H9 (cell line): ENCODE measurements around the gene ARHGAP10. TPM values are rescaled to one million over a fixed set of nuclear protein-coding genes. Genes with fewer than 3 reads are reported as not detected.

Experiments
- DNase-seq: peaks from one replicate; pipeline ENCODE4 v3.0.0-alpha.2; 2017
- H2AFZ ChIP-seq: one replicate; pipeline ENCODE4 v1.6.1; 2013; ENCODE audit warnings: mild to moderate bottlenecking, low read length, control low read depth, moderate library complexity
- H2AK5ac ChIP-seq: 2 replicates; pipeline ENCODE4 v1.6.1; 2013; ENCODE audit warnings: low read length, control low read depth, mixed read lengths; ENCODE audit not compliant: insufficient read length
- H2BK120ac ChIP-seq: one replicate; pipeline ENCODE4 v1.6.1; 2013; ENCODE audit warnings: low read depth, mild to moderate bottlenecking, low read length, control low read depth, inconsistent platforms; ENCODE audit not compliant: poor library complexity, severe bottlenecking
- H2BK12ac ChIP-seq: 2 replicates; pipeline ENCODE4 v1.6.1; 2013; ENCODE audit warnings: low read length, control low read depth, mixed read lengths, low read depth; ENCODE audit not compliant: insufficient read length
- H2BK15ac ChIP-seq: 2 replicates; pipeline ENCODE4 v1.6.1; 2013; ENCODE audit warnings: low read depth, low read length, control low read depth
- H2BK20ac ChIP-seq: one replicate; pipeline ENCODE4 v1.6.1; 2013; ENCODE audit warnings: low read depth, mild to moderate bottlenecking, low read length, control low read depth, inconsistent platforms; ENCODE audit not compliant: poor library complexity, severe bottlenecking
- H2BK5ac ChIP-seq: 2 replicates; pipeline ENCODE4 v1.6.1; 2013; ENCODE audit warnings: low read length, control low read depth, mixed read lengths; ENCODE audit not compliant: insufficient read length
- H3K14ac ChIP-seq: 2 replicates; pipeline ENCODE4 v1.6.1; 2013; ENCODE audit warnings: low read length, control low read depth; ENCODE audit not compliant: insufficient read depth
- H3K18ac ChIP-seq: 2 replicates; pipeline ENCODE4 v1.6.1; 2013; ENCODE audit warnings: low read depth, mild to moderate bottlenecking, mixed read lengths, low read length, control low read depth; ENCODE audit not compliant: insufficient read length
- H3K23ac ChIP-seq: 2 replicates; pipeline ENCODE4 v1.6.1; 2013; ENCODE audit warnings: low read length, control low read depth, mixed read lengths, low read depth; ENCODE audit not compliant: insufficient read length
- H3K23me2 ChIP-seq: 2 replicates; pipeline ENCODE4 v1.6.1; 2013; ENCODE audit warnings: low read depth, mild to moderate bottlenecking, mixed read lengths, low read length, control low read depth; ENCODE audit not compliant: insufficient read length, poor library complexity, severe bottlenecking
- H3K27ac ChIP-seq: 2 replicates; pipeline ENCODE4 v1.5.1; 2013; ENCODE audit warnings: low read length, control low read depth, mixed read lengths, low read depth; ENCODE audit not compliant: insufficient read length
- H3K27me3 ChIP-seq: 2 replicates; pipeline ENCODE4 v1.6.1; 2013; ENCODE audit warnings: low read length, control low read depth, inconsistent platforms; ENCODE audit not compliant: insufficient read depth
- H3K4ac ChIP-seq: 2 replicates; pipeline ENCODE4 v1.6.1; 2013; ENCODE audit warnings: low read depth, mild to moderate bottlenecking, control low read depth, inconsistent platforms, low read length, moderate library complexity
- H3K4me1 ChIP-seq: 2 replicates; pipeline ENCODE4 v1.6.1; 2013; ENCODE audit warnings: low read length, control low read depth, inconsistent platforms; ENCODE audit not compliant: insufficient read depth
- H3K4me2 ChIP-seq: 2 replicates; pipeline ENCODE4 v1.6.1; 2013; ENCODE audit warnings: low read length, control low read depth, mixed read lengths; ENCODE audit not compliant: insufficient read length, insufficient read depth
- H3K56ac ChIP-seq: 2 replicates; pipeline ENCODE4 v1.6.1; 2013; ENCODE audit warnings: low read depth, mild to moderate bottlenecking, mixed read lengths, low read length, control low read depth; ENCODE audit not compliant: insufficient read length
- H3K79me1 ChIP-seq: 2 replicates; pipeline ENCODE4 v1.6.1; 2013; ENCODE audit warnings: low read depth, mild to moderate bottlenecking, moderate library complexity, low read length, control low read depth, inconsistent platforms; ENCODE audit not compliant: insufficient read depth, poor library complexity, severe bottlenecking
- H3K79me2 ChIP-seq: 2 replicates; pipeline ENCODE4 v1.6.1; 2013; ENCODE audit warnings: low read length, control low read depth, inconsistent platforms; ENCODE audit not compliant: insufficient read depth
- H3K9ac ChIP-seq: 2 replicates; pipeline ENCODE4 v1.6.1; 2013; ENCODE audit warnings: low read length, control low read depth, mixed read lengths; ENCODE audit not compliant: insufficient read length; ENCODE audit errors: extremely low read depth
- H3K9me3 ChIP-seq: one replicate; pipeline ENCODE4 v1.6.1; 2013; ENCODE audit warnings: low read depth, low read length, inconsistent platforms; ENCODE audit not compliant: control insufficient read depth
- H3T11ph ChIP-seq: one replicate; pipeline ENCODE4 v1.6.1; 2013; ENCODE audit warnings: mild to moderate bottlenecking, low read length, control low read depth, inconsistent platforms
- H4K20me1 ChIP-seq: one replicate; pipeline ENCODE4 v1.6.1; 2013; ENCODE audit not compliant: control insufficient read depth, insufficient read length, insufficient read depth
- H4K5ac ChIP-seq: 2 replicates; pipeline ENCODE4 v1.6.1; 2013; ENCODE audit warnings: low read depth, mild to moderate bottlenecking, mixed read lengths, low read length, control low read depth; ENCODE audit not compliant: insufficient read length
- H4K8ac ChIP-seq: replicated peaks from 2 replicates; pipeline ENCODE4 v1.6.1; 2013; ENCODE audit warnings: low read length, control low read depth, mixed read lengths, low read depth; ENCODE audit not compliant: insufficient read length
- H4K91ac ChIP-seq: 2 replicates; pipeline ENCODE4 v1.6.1; 2013; ENCODE audit warnings: low read depth, mild to moderate bottlenecking, moderate library complexity, mixed read lengths, low read length, control low read depth; ENCODE audit not compliant: insufficient read length
- H3K27ac Mint-ChIP-seq, 3 experiments: 2 replicates in 2 of 3; 3 replicates in 1 of 3; pipeline ENCODE4 v1.8.0; 2020 to 2021; ENCODE audit warnings: mixed read lengths in 3 of 3, mild to moderate bottlenecking in 1 of 3, moderate library complexity in 1 of 3
- H3K27me3 Mint-ChIP-seq: 2 replicates; pipeline ENCODE4 v1.8.0; 2021; ENCODE audit warnings: low read depth, mild to moderate bottlenecking, moderate library complexity, mixed read lengths
- H3K36me3 Mint-ChIP-seq, 3 experiments: 2 replicates in 2 of 3; 3 replicates in 1 of 3; pipeline ENCODE4 v1.8.0; 2020 to 2021; ENCODE audit warnings: low read depth in 3 of 3, mixed read lengths in 3 of 3; ENCODE audit not compliant: insufficient read depth in 1 of 3
- H3K4me1 Mint-ChIP-seq, 2 experiments: 2 replicates each; pipeline ENCODE4 v1.8.0; 2020; ENCODE audit warnings: mixed read lengths in 2 of 2
- H3K4me3 Mint-ChIP-seq, 2 experiments: 2 replicates in 1 of 2; 3 replicates in 1 of 2; pipeline ENCODE4 v1.8.0; 2020 to 2021; ENCODE audit warnings: mild to moderate bottlenecking in 2 of 2, mixed read lengths in 2 of 2, moderate library complexity in 1 of 2
- H3K9me3 Mint-ChIP-seq, 2 experiments: 2 replicates in 1 of 2; 3 replicates in 1 of 2; pipeline ENCODE4 v1.8.0; 2020; ENCODE audit warnings: mild to moderate bottlenecking in 2 of 2, mixed read lengths in 2 of 2, moderate library complexity in 1 of 2
- CTCF ChIP-seq: fragments of 200-600 bp; sonication (generic); conservative IDR thresholded peaks from 3 replicates; pipeline ENCODE4 v1.8.0; 2021; ENCODE audit warnings: antibody characterized with exemption, mild to moderate bottlenecking
- WGBS: extraction: QIAGEN DNeasy Blood & Tissue Kit; methylation state at CpG from one replicate; pipeline ENCODE4 v1.1.7; 2013; ENCODE audit warnings: missing lambda C conversion rate, low lambda C conversion rate, mixed read lengths; ENCODE audit not compliant: insufficient read length; ENCODE audit errors: extremely low coverage; 5-methylcytosine and 5-hydroxymethylcytosine counted together
- total RNA-seq: library from RNA; stranded (reverse); gene quantifications from 2 replicates; pipeline ENCODE4 v1.2.1, GENCODE V29; 2021

Gene ARHGAP10
- total RNA-seq, 1 experiment from 2014 or later, result 7.8 TPM

GRCh38 chr4:147916351-147916750 is 184.5 kb downstream of the ARHGAP10 start:
- Histone ChIP-seq H3K18ac (no peak overlapping the region), H4K20me1 (no peaks in the 10 kb centered on the region), H3K4ac (no peak overlapping the region), H3K9ac (no peak overlapping the region), H3T11ph (no peak overlapping the region), H2BK15ac (no peak overlapping the region), H2AK5ac (no peak overlapping the region), H3K79me1 (no peaks in the 10 kb centered on the region), H3K23me2 (no peaks in the 10 kb centered on the region), H2BK12ac (no peak overlapping the region), H2AFZ (no peak overlapping the region), H3K79me2 (no peaks in the 10 kb centered on the region), H2BK120ac (no peak overlapping the region), H3K4me1 (no peaks in the 10 kb centered on the region), H2BK20ac (no peak overlapping the region), H3K4me2 (no peak overlapping the region), H3K27me3 (no peaks in the 10 kb centered on the region), H4K91ac (no peak overlapping the region), H3K56ac (no peak overlapping the region), H3K27ac (no peak overlapping the region), H4K5ac (no peak overlapping the region), H3K9me3 (no peaks in the 10 kb centered on the region), H3K14ac (no peak overlapping the region), H3K23ac (no peak overlapping the region), H2BK5ac (no peak overlapping the region), H4K8ac (no peak overlapping the region)
- no peak for DNase-seq
- H3K4me1 Mint-ChIP-seq, result peaks cover 8 to 10% of the 10 kb centered on the region in 2 experiments; a peak in 3 of 4 replicates
- peaks cover 0 to 2% (median 0%) of the 10 kb centered on the region in 3 experiments; a peak in 1 of 7 replicates for H3K36me3 Mint-ChIP-seq
- H3K4me3 Mint-ChIP-seq, result no peak overlapping the region
- no peaks in the 10 kb centered on the region for H3K9me3 Mint-ChIP-seq
- H3K27ac Mint-ChIP-seq, result no peak overlapping the region
- no peaks in the 10 kb centered on the region for H3K27me3 Mint-ChIP-seq
- no peak for TF ChIP-seq CTCF
- WGBS, result no CpG with 5 or more reads among the region's 4 CpGs
